Brain pericyte (primary cell): Measurements from ENCODE around the gene DSN1.
"Not testable (repeated sequence)": the region's sequence is repeated elsewhere in the genome, so short reads cannot be mapped to it uniquely, and the experiment has no call there.

Source experiments
- DNase-seq: peaks from one replicate; pipeline ENCODE4 v3.0.0-alpha.2; 2012; ENCODE audit warnings: low read depth, low spot score

DSN1 gene

GRCh38 chr20:36773597-36774390, at the start of gene DSN1:
Gene DSN1 (minus strand): TSS chr20:36773763. CDS start chr20:36771458, 2,305 bp downstream.
- DNase-seq = peak; percentile 92

- no peak for DNase-seq
These were observed 49.6 kb upstream of the DSN1 start for GRCh38 chr20:36823121-36823520.

GRCh38 chr20:36821964-36822437, 48.4 kb upstream of the DSN1 start:
- DNase-seq = no peak

- DNase-seq = no peak
These were observed 47.4 kb upstream of the DSN1 start for GRCh38 chr20:36820928-36821327.

GRCh38 chr20:36820073-36820472, 46.5 kb upstream of the DSN1 start:
- DNase-seq = no peak

GRCh38 chr20:36819659-36820058, 46.1 kb upstream of the DSN1 start:
- DNase-seq = no peak

GRCh38 chr20:36818861-36819260, 45.3 kb upstream of the DSN1 start:
- no peak for DNase-seq

- no peak for DNase-seq
These were observed 44.6 kb upstream of the DSN1 start for GRCh38 chr20:36818185-36818584.

GRCh38 chr20:36817496-36817895, 43.9 kb upstream of the DSN1 start:
- DNase-seq = no peak

- DNase-seq = no peak
These were observed 42.0 kb upstream of the DSN1 start for GRCh38 chr20:36815454-36816091.

GRCh38 chr20:36812594-36813463, 39.3 kb upstream of the DSN1 start:
- no peak for DNase-seq

GRCh38 chr20:36808317-36809257, 35.0 kb upstream of the DSN1 start:
- DNase-seq = peak; percentile 80

GRCh38 chr20:36806049-36806448, 32.5 kb upstream of the DSN1 start:
- no peak for DNase-seq

- DNase-seq = no peak
These were observed 31.8 kb upstream of the DSN1 start for GRCh38 chr20:36805396-36805795.

GRCh38 chr20:36804425-36804824, 30.9 kb upstream of the DSN1 start:
- no peak for DNase-seq

GRCh38 chr20:36802326-36803222, 29.0 kb upstream of the DSN1 start:
- DNase-seq = no peak

- no peak for DNase-seq
These were observed 26.8 kb upstream of the DSN1 start for GRCh38 chr20:36800410-36800809.

GRCh38 chr20:36799313-36799712, 25.8 kb upstream of the DSN1 start:
- not testable (repeated sequence) for DNase-seq

- no peak for DNase-seq
These were observed 23.3 kb upstream of the DSN1 start for GRCh38 chr20:36796875-36797274.

- DNase-seq = no peak
These were observed 22.6 kb upstream of the DSN1 start for GRCh38 chr20:36796117-36796516.
